Stimulated activated naive CD4-positive, alpha-beta T cell treated with Interleukin-2 at 50 U/mL for 16 hours (primary cell): ENCODE measurements around the gene TPRN.

Source experiments
- DNase-seq: peaks from one replicate; lab custom pipeline; 2025; lab: John Stamatoyannopoulos, UW

TPRN gene

GRCh38 chr9:137160716-137161557 lies 39.6 kb downstream of the TPRN start:
- no peak for DNase-seq

DNA sequence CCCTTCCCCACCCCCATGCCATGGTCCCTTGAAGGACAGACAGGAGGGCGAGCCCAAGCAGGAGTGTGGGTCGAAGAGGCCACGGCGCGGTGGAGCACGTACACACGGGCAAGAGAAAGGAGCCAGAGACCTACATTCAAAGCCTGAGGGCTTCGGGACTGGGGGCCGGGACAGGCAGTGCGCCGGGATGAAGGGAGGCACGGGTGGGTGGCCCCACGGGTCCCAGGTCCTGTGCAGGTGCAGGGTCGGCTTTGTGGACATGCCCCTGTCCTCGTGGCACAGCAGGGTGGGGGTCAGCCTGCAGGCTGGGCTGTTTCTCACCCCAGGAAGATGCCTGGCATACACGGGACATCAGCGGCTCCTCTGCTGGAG lies 40.5 kb downstream of the TPRN start:
- DNase-seq, result no peak

DNA sequence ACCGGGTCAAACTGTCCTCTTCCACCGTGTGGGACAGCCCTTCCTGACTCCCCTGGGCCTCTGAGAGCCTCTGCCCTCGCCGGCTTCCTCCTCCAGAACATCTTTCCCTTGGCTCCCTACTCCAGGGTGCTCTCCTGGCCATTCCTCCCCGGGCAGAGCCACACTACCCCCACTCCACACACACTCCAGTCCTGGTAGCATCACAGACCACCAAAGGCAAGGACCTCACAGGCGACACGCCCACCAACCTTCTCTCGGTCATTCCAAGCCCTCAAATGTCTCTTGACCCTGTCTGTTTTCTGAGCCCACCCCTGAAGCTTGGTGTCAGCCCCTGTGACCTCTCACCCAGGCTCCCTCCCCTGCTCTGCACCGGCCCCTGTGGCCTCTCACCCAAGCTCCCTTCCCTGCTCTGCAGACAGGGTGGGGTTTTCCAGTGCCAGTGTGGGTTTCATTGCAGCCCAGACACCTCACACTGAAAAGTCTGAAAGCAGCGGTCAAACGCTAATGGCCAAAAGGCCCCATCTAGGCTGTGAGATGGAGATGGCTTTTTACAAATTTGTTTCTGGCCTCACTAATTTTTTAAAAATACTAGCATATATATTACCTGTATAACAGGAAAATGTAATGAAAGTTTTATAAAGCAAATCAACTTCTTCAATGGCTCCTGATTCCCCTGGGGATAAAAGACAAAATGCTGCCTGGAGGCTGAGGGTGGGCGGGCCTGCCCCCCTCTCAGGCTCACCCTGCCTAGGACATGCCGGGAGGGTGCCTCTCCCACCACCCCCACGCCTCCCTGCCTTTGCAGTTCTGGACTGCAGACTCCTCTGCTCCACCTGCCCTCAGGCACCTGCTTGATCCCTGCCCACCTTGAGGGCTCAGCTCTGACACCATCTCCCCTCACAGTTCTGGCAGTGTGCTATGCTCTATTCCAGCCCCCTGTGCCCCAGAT lies 41.2 kb downstream of the TPRN start:
- DNase-seq, result no peak

DNA sequence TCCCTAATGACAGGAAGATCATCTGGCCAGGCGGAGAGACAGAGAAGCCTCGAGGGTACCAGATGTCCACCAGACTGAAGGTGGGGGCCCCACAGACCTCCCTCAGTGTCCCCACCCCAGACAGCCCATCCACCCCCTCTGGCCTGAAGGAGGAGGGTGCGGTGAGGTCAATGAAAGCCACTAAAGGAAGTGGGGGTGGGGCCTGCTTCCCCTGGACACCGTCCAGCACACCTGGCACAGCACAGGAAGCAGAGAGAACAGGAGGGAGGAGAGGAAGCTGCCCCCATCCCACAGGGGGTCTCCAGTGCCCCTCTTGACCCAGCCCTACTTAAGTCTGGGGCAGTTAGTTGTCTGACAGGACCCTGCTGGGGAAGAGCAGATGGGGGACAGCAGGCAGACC lies 41.9 kb downstream of the TPRN start:
- no peak for DNase-seq

DNA sequence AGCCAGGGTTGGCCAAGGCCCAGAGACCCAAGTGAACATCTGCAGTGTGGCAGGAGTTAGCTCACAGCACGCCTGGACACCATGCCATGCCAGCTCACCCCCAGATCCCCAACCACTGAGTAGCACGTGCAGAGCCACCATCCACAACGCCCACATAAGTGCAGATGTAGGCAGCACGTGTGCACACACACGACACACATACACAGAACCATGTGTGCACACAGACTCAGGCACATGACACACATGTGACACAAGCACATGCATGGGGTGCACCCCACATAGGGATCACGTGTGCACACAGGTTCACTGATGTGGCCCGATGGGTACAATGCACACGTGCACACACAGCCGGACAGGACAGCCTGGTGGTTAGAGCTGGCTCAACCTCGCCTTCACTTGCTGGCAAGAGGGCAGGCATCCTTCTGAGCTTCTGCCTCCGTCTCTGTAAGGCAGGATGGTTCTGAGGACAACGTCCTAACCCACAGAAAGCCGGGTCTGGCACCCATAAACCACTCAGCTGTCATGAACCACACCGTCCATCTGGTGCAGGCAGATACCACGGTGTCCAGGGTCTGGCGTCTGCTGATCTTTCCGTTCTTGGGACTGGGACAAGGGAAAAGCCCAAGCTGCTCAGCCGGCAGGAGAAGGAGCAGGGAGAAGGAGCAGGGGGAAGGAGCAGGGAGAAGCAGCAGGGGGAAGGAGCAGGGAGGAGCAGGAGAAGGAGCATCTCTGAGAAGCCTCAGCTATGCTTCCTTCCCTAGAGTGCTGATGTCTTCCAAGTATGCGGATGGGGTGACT lies 42.7 kb downstream of the TPRN start:
- no peak for DNase-seq

- DNase-seq, result peak; percentile 50
These were observed 43.8 kb downstream of the TPRN start for GRCh38 chr9:137156567-137157375.

GRCh38 chr9:137152844-137153405 lies 47.6 kb downstream of the TPRN start:
- no peak for DNase-seq

GRCh38 chr9:137150617-137151457 lies 49.7 kb downstream of the TPRN start:
- DNase-seq, result peak; percentile 19

DNA sequence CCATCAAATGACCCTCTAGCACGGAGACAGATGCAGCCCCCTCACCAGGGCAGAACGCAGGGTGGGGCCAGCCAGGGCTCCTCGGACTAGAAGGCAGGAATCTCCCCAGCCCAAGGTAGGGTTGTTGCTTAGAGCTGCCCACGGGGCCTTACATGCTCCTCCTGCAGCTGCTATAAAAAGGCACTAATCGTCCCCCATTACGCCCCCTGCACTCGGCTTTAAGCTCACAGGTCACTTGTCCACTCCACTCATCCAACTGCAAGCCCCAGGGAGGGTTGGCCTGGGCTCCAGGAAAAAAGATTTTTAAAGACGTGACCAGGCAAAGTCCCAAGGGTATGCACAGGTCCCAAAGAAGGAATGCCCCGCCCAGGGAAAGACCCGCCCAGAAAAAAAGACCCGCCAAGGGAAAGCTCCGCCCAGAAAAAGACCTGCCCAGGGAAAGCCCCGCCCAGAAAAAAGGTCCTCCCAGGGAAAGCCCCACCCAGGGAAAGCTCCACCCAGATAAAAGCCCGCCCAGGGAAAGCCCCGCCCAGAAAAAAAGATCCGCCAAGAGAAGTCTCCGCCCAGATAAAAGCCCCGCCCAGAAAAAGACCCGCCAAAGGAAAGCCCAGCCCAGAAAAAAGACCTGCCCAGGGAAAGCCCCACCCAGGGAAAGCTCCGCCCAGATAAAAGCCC lies 50.5 kb downstream of the TPRN start:
- no peak for DNase-seq

GRCh38 chr9:137149363-137149762 lies 51.2 kb downstream of the TPRN start:
- no peak for DNase-seq

DNA sequence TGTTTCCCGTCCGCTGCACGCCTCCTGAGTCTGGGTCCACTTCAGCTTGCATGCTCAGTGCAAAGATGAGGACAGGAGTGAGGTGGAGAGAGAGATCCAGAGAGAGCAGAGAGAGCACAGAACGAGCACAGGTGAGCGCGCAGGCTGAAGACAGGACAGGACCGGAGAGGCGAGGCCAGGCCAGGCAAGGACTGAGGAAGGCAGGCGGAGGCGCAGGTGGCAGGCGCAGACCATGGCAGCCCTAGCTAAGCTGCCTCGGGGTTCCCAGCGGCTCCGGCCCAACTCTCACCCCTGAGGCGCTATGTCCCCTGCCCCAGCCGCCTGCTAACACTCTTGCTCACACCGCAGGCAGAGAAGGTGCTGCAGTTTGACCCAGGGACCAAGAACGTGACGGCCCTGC lies 51.9 kb downstream of the TPRN start:
- DNase-seq, result no peak

GRCh38 chr9:137148242-137148641 lies 52.3 kb downstream of the TPRN start:
- DNase-seq, result no peak

DNA sequence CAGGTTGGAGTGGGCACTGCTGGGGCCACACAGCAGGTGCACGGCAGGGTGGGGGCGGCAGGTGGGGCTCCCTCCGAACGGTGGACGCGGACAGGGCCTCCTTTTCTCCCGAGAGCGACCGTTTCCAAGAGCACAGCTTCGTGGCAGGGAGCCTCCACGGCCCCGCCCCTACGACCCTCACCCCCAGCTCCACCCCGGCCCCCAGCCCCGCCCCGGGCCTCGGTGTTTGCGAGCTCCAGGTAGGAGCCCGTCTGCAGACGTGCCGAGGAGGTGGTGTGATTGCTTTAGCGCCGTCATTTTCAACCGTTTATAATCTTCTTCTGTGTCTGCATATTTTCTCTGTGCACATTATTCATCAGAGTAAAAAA lies 52.8 kb downstream of the TPRN start:
- DNase-seq, result no peak

DNA sequence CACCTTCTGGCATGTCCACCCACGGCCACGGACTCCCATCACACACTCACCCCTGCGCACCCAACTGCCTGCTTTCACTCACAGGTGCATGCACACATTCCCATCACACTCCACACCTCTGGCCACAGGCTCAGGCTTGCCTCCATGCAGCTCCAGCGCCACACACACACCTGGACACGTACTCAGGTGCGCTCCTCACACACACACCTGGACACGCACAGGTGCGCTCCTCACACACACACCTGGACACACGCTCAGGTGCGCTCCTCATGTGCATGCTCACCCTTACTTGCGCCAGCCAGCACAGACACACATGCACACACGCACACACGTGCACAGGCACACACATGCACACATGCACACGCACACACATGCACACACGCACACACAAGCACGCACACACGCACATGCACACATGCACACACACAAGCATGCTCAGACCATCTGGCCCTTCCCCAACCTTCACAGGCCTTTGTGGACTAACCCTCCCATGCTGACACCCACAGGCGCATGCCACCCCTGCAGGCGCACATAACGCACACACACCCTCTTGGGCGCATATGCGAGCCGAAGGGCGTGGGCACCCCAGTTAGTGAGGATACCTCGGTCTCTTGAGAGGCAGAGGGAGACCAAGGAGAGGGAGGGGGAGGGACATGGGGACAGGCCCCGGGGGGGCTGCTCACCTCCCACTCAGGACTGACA lies 53.3 kb downstream of the TPRN start:
- no peak for DNase-seq

- no peak for DNase-seq
These were observed 54.0 kb downstream of the TPRN start for GRCh38 chr9:137146527-137146918.

DNA sequence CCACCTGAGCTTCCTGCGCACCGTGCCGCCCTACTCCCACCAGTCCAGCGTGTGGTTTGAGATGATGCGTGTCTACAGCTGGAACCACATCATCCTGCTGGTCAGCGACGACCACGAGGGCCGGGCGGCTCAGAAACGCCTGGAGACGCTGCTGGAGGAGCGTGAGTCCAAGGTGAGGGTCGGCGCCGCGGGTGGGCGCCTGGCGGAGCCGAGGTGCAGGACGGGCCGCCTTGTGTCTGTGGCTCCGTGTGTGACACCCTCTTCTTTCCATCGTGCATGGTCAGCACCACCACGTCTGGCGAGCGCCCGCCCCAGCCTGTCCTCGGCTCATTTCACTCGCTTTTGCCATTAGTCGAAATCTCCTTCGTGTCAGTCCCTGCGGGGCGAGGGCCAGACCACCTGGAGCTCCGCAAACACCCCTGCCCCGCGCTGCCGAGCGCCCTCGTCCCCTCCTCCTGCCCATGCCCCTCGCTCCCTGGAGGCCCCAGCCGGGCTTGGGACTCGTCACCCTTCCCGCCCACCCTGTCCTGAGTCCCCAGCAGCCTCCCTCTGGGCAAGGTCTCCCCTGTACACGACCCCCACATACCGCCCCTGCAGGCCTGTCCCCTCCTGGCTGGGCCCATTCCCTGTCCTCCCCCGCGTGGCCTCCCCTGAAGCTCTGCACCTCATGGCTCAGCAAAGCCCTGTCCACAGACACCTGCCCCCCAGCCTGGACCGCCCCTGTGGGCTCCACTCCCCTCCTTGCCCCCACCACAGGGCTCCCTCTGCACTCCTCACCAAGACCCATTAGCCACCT lies 54.6 kb downstream of the TPRN start:
- DNase-seq, result no peak

- DNase-seq, result no peak
These were observed 57.1 kb downstream of the TPRN start for GRCh38 chr9:137143459-137143858.
